VCaP (cell line): Measurements from ENCODE around the gene FTO.
"Not testable (repeated sequence)": the region's sequence is repeated elsewhere in the genome, so short reads cannot be mapped to it uniquely, and the experiment has no call there.

Source experiments
- H3K27ac ChIP-seq: fragments of 450-650 bp; 2 replicates; pipeline ENCODE4 v1.5.1; 2017
- CTCF ChIP-seq: fragments of 450-650 bp; conservative IDR thresholded peaks from 2 replicates; pipeline ENCODE4 v1.5.1; 2017; ENCODE audit warnings: mild to moderate bottlenecking, moderate library complexity

The FTO gene

GRCh38 chr16:53840456-53840855, 136.5 kb downstream of the FTO start:
- no peak for TF ChIP-seq CTCF
- H3K27ac ChIP-seq = no peak overlapping the region

GRCh38 chr16:53841884-53842283, 137.9 kb downstream of the FTO start:
- TF ChIP-seq CTCF = no peak
- no peak overlapping the region for H3K27ac ChIP-seq

- TF ChIP-seq CTCF = no peak
- H3K27ac ChIP-seq = no peak overlapping the region
Observed at GRCh38 chr16:53843084-53843483, 139.1 kb downstream of the FTO start.

- no peak for TF ChIP-seq CTCF
- H3K27ac ChIP-seq = no peak overlapping the region
Observed at GRCh38 chr16:53844804-53845203, 140.8 kb downstream of the FTO start.

GRCh38 chr16:53846549-53846948, 142.6 kb downstream of the FTO start:
- H3K27ac ChIP-seq = not testable (repeated sequence)

GRCh38 chr16:53846971-53847370, 143.0 kb downstream of the FTO start:
- no peak for TF ChIP-seq CTCF
- no peak overlapping the region for H3K27ac ChIP-seq

- no peak overlapping the region for H3K27ac ChIP-seq
- TF ChIP-seq CTCF = no peak
Observed at GRCh38 chr16:53848277-53848942, 144.5 kb downstream of the FTO start.

GRCh38 chr16:53848950-53849349, 145.0 kb downstream of the FTO start:
- no peak overlapping the region for H3K27ac ChIP-seq
- TF ChIP-seq CTCF = no peak
